SK-N-SH (cell line): Measurements from ENCODE around the gene TTC39C. TPM values are rescaled to one million over a fixed set of nuclear protein-coding genes. Genes with fewer than 3 reads are reported as not detected.
"Not testable (repeated sequence)": the region's sequence is repeated elsewhere in the genome, so short reads cannot be mapped to it uniquely, and the experiment has no call there.

Source experiments
- CTCF ChIA-PET: fragments of 300-600, 350-600 bp; formaldehyde crosslinking; extraction: SDS; loops from one replicate; lab custom pipeline; 2021; lab: Yijun Ruan, JAX
- POLR2A ChIA-PET: fragments of 350-600 bp; sonication (Branson Sonifier 250); formaldehyde crosslinking; extraction: SDS; loops from one replicate; lab custom pipeline; 2020; ENCODE audit warnings: antibody characterized with exemption, inconsistent platforms; lab: Yijun Ruan, JAX
- DNase-seq: peaks from one replicate; pipeline ENCODE4 v3.0.0; 2012
- H2AFZ ChIP-seq: fragments of 200-600 bp; sonication (generic); 2 replicates; pipeline ENCODE4 v1.8.1; 2016; ENCODE audit warnings: antibody characterized with exemption, mild to moderate bottlenecking, low read depth
- H3F3A ChIP-seq: fragments of 200-600 bp; sonication (generic); replicated peaks from 2 replicates; pipeline ENCODE3; 2016; ENCODE audit warnings: antibody characterized with exemption, mild to moderate bottlenecking; ENCODE audit not compliant: insufficient read depth
- H3K27ac ChIP-seq, 2 experiments: fragments of 200-500 bp in 1 of 2; fragments of 200-600 bp in 1 of 2; sonication (Bioruptor generic) in 1 of 2; sonication (generic), shearing (Covaris generic) in 1 of 2; 2 replicates each; pipeline versions ENCODE4 v1.5.1 to v1.6.1; 2014 to 2016; ENCODE audit warnings: low read depth in 2 of 2, inconsistent platforms in 1 of 2, low read length in 1 of 2, mild to moderate bottlenecking in 1 of 2, mixed read lengths in 1 of 2
- H3K27me3 ChIP-seq: fragments of 200-600 bp; sonication (generic), shearing (Covaris generic); 2 replicates; pipeline ENCODE4 v1.6.1; 2016; ENCODE audit warnings: mixed run types; ENCODE audit not compliant: insufficient read depth
- H3K36me3 ChIP-seq, 2 experiments: fragments of 200-500 bp in 1 of 2; fragments of 200-600 bp in 1 of 2; sonication (Bioruptor generic) in 1 of 2; sonication (generic) in 1 of 2; replicated peaks in 1 of 2; 2 replicates each; pipeline versions ENCODE3 to v1.5.1; 2014 to 2016; ENCODE audit warnings: low read length in 1 of 2, mild to moderate bottlenecking in 1 of 2; ENCODE audit not compliant: insufficient read depth in 2 of 2, control insufficient read depth in 1 of 2
- H3K4me1 ChIP-seq, 2 experiments: fragments of 200-500 bp in 1 of 2; fragments of 200-600 bp in 1 of 2; sonication (Bioruptor generic) in 1 of 2; sonication (generic), shearing (Covaris generic) in 1 of 2; 2 replicates each; pipeline versions ENCODE4 v1.5.1 to v1.6.1; 2014 to 2016; ENCODE audit warnings: low read depth in 1 of 2, low read length in 1 of 2, mixed run types in 1 of 2; ENCODE audit not compliant: insufficient read depth in 2 of 2, control insufficient read depth in 1 of 2
- H3K4me2 ChIP-seq: fragments of 200-600 bp; sonication (generic), shearing (Covaris generic); 2 replicates; pipeline ENCODE4 v1.6.1; 2017; ENCODE audit warnings: mixed run types
- H3K4me3 ChIP-seq, 2 experiments: fragments of 200-500 bp in 1 of 2; fragments of 200-600 bp in 1 of 2; sonication (Bioruptor generic) in 1 of 2; sonication (generic), shearing (Covaris generic) in 1 of 2; 2 replicates each; pipeline versions ENCODE4 v1.5.1 to v1.8.1; 2014 to 2016; ENCODE audit warnings: low read depth in 2 of 2, inconsistent platforms in 1 of 2, low read length in 1 of 2, mild to moderate bottlenecking in 1 of 2, mixed read lengths in 1 of 2, moderate library complexity in 1 of 2
- H3K79me2 ChIP-seq: fragments of 200-600 bp; sonication (generic); 2 replicates; pipeline ENCODE4 v1.8.1; 2017; ENCODE audit warnings: mild to moderate bottlenecking; ENCODE audit not compliant: insufficient read depth
- H3K9ac ChIP-seq: fragments of 200-600 bp; sonication (generic); 2 replicates; pipeline ENCODE4 v1.6.1; 2017; ENCODE audit warnings: mixed run types
- H3K9me2 ChIP-seq: fragments of 200-600 bp; sonication (generic); 2 replicates; pipeline ENCODE4 v1.6.1; 2017; ENCODE audit warnings: mixed run types
- H3K9me3 ChIP-seq: fragments of 200-600 bp; sonication (generic); 2 replicates; pipeline ENCODE4 v1.6.1; 2017; ENCODE audit warnings: mixed run types, mild to moderate bottlenecking, moderate library complexity
- H4K20me1 ChIP-seq: fragments of 200-600 bp; sonication (generic); 2 replicates; pipeline ENCODE4 v1.6.1; 2017; ENCODE audit warnings: mild to moderate bottlenecking, mixed run types; ENCODE audit not compliant: insufficient read depth
- CHD2 ChIP-seq: fragments of 150-350 bp; IDR thresholded peaks from 2 replicates; pipeline ENCODE4 v1.6.1; 2018; ENCODE audit warnings: low read length; ENCODE audit not compliant: partially characterized antibody
- EP300 ChIP-seq, 2 experiments: IDR thresholded peaks; 2 replicates each; pipeline versions ENCODE4 v1.4.0 to v1.6.1; 2012; ENCODE audit warnings: borderline replicate concordance in 1 of 2, low read depth in 1 of 2, low read length in 1 of 2
- FOXJ3 ChIP-seq: sonication (generic); formaldehyde crosslinking; IDR thresholded peaks from 2 replicates; pipeline ENCODE4 v1.5.1; 2020; ENCODE audit warnings: mild to moderate bottlenecking, missing genetic modification reagents
- FOXM1 ChIP-seq: IDR thresholded peaks from 2 replicates; pipeline ENCODE4 v1.4.0; 2012; ENCODE audit warnings: low read depth, mild to moderate bottlenecking
- JUND ChIP-seq: IDR thresholded peaks from 2 replicates; pipeline ENCODE4 v1.4.0; 2012
- NRF1 ChIP-seq: IDR thresholded peaks from 2 replicates; pipeline ENCODE4 v1.6.1; 2012; ENCODE audit warnings: low read depth, mild to moderate bottlenecking, low read length
- POLR2AphosphoS5 ChIP-seq: IDR thresholded peaks from 2 replicates; pipeline ENCODE4 v1.6.1; 2012; ENCODE audit warnings: low read depth, low read length
- REST ChIP-seq: IDR thresholded peaks from 2 replicates; pipeline ENCODE4 v1.6.1; 2012; ENCODE audit warnings: mild to moderate bottlenecking, low read depth, low read length, moderate library complexity
- RFX5 ChIP-seq: IDR thresholded peaks from 2 replicates; pipeline ENCODE4 v1.6.1; 2012; ENCODE audit warnings: mild to moderate bottlenecking, improper control_type of control experiment, low read length
- WGBS: methylation state at CpG from one replicate; pipeline ENCODE4 v1.1.6; 2017; ENCODE audit warnings: low lambda C conversion rate; 5-methylcytosine and 5-hydroxymethylcytosine counted together
- polyA plus RNA-seq, 3 experiments: library from polyadenylated mRNA; depleted of rRNA; stranded (reverse); fragments of >200 nt; gene quantifications; 2 replicates each; pipeline ENCODE4 v1.2.3, GENCODE V29; 2012

Gene TTC39C
- polyA plus RNA-seq, 1 of the 3 experiments (the other 2 are of a cell fraction) = 8.6 TPM

DNA sequence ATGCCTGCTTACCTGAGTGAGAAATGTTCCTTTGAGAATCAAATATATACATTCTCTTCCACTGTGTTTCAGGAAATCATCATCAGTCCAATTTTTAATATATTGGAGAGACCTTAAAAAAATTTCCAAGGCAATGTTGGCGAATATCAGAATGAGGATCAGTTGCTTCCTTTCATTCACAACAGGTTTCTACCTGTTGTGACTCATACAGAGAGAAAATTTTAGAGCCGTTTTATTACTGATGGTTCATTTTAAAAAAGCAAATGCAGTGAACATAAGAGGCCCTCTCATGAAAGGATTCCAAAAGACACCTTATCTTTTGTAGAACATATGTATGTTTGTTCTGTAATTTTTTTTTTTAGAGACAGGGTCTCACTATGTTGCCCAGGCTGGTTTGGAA lies 42.0 kb downstream of the TTC39C start:
- H3K27ac ChIP-seq = no peak overlapping the region
- H3K27me3 ChIP-seq = no peaks in the 10 kb centered on the region
- H2AFZ ChIP-seq = no peak overlapping the region
- WGBS = 97% methylated on average over 2 of the region's 2 CpGs
- H3K4me2 ChIP-seq = no peak overlapping the region
- no peaks in the 10 kb centered on the region for H3K36me3 ChIP-seq
- no peak overlapping the region for H3K4me3 ChIP-seq
- ChIA-PET CTCF (no interaction called here), POLR2A (no interaction called here)
- no peaks in the 10 kb centered on the region for H3K9me2 ChIP-seq
- TF ChIP-seq POLR2AphosphoS5 (no peak), REST (no peak), RFX5 (no peak)
- no peak for DNase-seq
- peaks cover 4 to 32% of the 10 kb centered on the region in 2 experiments for H3K4me1 ChIP-seq
- H3K9me3 ChIP-seq = no peaks in the 10 kb centered on the region
- no peak overlapping the region for H3K9ac ChIP-seq
- H4K20me1 ChIP-seq = peaks cover 3% of the 10 kb centered on the region; the same call in 1 of the 2 replicates
- H3F3A ChIP-seq = peaks cover 21% of the 10 kb centered on the region
- peaks cover 25% of the 10 kb centered on the region for H3K79me2 ChIP-seq

GRCh38 chr18:24057804-24058203 lies 43.2 kb downstream of the TTC39C start:
- peaks cover 25% of the 10 kb centered on the region for H3F3A ChIP-seq
- peaks cover 9 to 29% of the 10 kb centered on the region in 2 experiments for H3K4me1 ChIP-seq
- H3K36me3 ChIP-seq = no peaks in the 10 kb centered on the region
- H3K27me3 ChIP-seq = no peaks in the 10 kb centered on the region
- no peak overlapping the region for H3K9ac ChIP-seq
- WGBS = 60% methylated on average over 1 of the region's 1 CpG
- H3K4me2 ChIP-seq = no peak overlapping the region
- H2AFZ ChIP-seq = no peak overlapping the region
- no peak overlapping the region for H3K4me3 ChIP-seq
- no peaks in the 10 kb centered on the region for H3K9me2 ChIP-seq
- POLR2A ChIA-PET = no interaction called here
- no peaks in the 10 kb centered on the region for H3K9me3 ChIP-seq
- DNase-seq = no peak
- TF ChIP-seq CHD2 (no peak), FOXJ3 (CRISPR knock-in tag) (no peak), JUND (no peak), EP300 (IDR thresholded peaks at IDR 0.05; ENCODE audit: borderline replicate concordance in 1 of 2, low read depth in 1 of 2, low read length in 1 of 2) (no peak), NRF1 (no peak), FOXM1 (no peak)
- H3K79me2 ChIP-seq = peaks cover 26% of the 10 kb centered on the region
- no peak overlapping the region for H3K27ac ChIP-seq
- CTCF ChIA-PET = interaction anchor here (1.4 kb wide), 1 partner anchor 42 kb away, joined by 3 read pairs; no protein-coding TSS in a partner anchor
- H4K20me1 ChIP-seq = peaks cover 3% of the 10 kb centered on the region; the same call in 1 of the 2 replicates

DNA sequence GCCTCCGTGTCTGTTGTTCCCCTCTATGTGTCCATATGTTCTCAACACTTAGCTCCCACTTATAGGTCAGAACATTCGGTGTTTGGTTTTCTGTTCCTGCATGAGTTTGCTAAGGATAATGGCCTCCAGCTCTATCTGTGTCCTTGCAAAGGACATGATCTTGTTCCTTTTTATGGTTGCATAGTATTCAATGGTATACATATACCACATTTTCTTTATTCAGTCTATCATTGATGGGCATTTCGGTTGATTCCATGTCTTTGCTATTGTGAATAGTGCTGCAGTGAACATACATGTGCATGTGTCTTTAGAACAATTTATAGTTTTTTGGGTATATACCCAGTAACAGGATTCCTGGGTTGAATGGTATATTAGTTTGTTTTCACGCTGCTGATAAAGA lies 44.8 kb downstream of the TTC39C start:
- H3K4me3 ChIP-seq, H3K9me2 ChIP-seq, DNase-seq, POLR2A ChIA-PET, H3K27ac ChIP-seq, H4K20me1 ChIP-seq, H3K36me3 ChIP-seq, H3K27me3 ChIP-seq, H3K9ac ChIP-seq, H3K9me3 ChIP-seq, H3K4me2 ChIP-seq, H2AFZ ChIP-seq: not testable (repeated sequence)
- H3K79me2 ChIP-seq = peaks cover 28% of the 10 kb centered on the region
- 97% methylated on average over 4 of the region's 4 CpGs for WGBS
- CTCF ChIA-PET = interaction anchor here (0.9 kb wide), 1 partner anchor 19 kb away, joined by 3 read pairs; no protein-coding TSS in a partner anchor
- H3F3A ChIP-seq = peaks cover 24% of the 10 kb centered on the region
- H3K4me1 ChIP-seq = peaks cover 9 to 14% of the 10 kb centered on the region in 2 experiments; a peak in 3 of 4 replicates
